Calu3 (cell line): Measurements from ENCODE around the gene OPCML. TPM values are rescaled to one million over a fixed set of nuclear protein-coding genes. Genes with fewer than 3 reads are reported as not detected.

Experiments
- BruUV-seq: library from RNA; stranded (reverse); fragments of 400-500 nt; replicated peaks from 2 replicates; lab custom pipeline; 2021; lab: Mats Ljungman, UMichigan
- CTCF ChIA-PET: fragments of 300-600 bp; sonication (Branson Sonifier 250); formaldehyde crosslinking; loops from one replicate; lab custom pipeline; 2022; ENCODE audit warnings: antibody characterized with exemption; lab: Charles Lee
- DNase-seq: peaks from one replicate; pipeline ENCODE4 v3.0.0; 2022
- H3K27ac Mint-ChIP-seq: one replicate; pipeline ENCODE4 v1.8.0; 2022; ENCODE audit warnings: mixed read lengths; ENCODE audit not compliant: unreplicated experiment
- H3K27me3 Mint-ChIP-seq: one replicate; pipeline ENCODE4 v1.8.0; 2022; ENCODE audit warnings: mixed read lengths; ENCODE audit not compliant: unreplicated experiment
- H3K36me3 Mint-ChIP-seq: one replicate; pipeline ENCODE4 v1.8.0; 2022; ENCODE audit warnings: mild to moderate bottlenecking, moderate library complexity, mixed read lengths; ENCODE audit not compliant: insufficient read depth, unreplicated experiment
- H3K4me1 Mint-ChIP-seq: one replicate; pipeline ENCODE4 v1.8.0; 2022; ENCODE audit warnings: mild to moderate bottlenecking, low read depth, mixed read lengths; ENCODE audit not compliant: unreplicated experiment
- H3K4me3 Mint-ChIP-seq: one replicate; pipeline ENCODE4 v1.8.0; 2022; ENCODE audit warnings: mild to moderate bottlenecking, low read depth, moderate library complexity, mixed read lengths; ENCODE audit not compliant: unreplicated experiment
- H3K9me3 Mint-ChIP-seq: one replicate; pipeline ENCODE4 v1.8.0; 2022; ENCODE audit warnings: low read depth, mixed read lengths; ENCODE audit not compliant: unreplicated experiment
- CTCF ChIP-seq: fragments of 200-600 bp; IDR thresholded peaks from one replicate; pipeline ENCODE4 v1.8.0; 2022; ENCODE audit warnings: antibody characterized with exemption; ENCODE audit not compliant: unreplicated experiment
- intact Hi-C: fragments of 100-400 bp; cut with micrococcal nuclease; formaldehyde crosslinking; loops from one replicate; pipeline ENCODE4 v1.10.0; 2022; ENCODE audit not compliant: unreplicated experiment
- total RNA-seq: library from RNA; stranded (reverse); gene quantifications from 2 replicates; pipeline ENCODE4 v1.2.3, GENCODE V29; 2022

OPCML gene
- total RNA-seq, 1 experiment from 2014 or later: not detected

GRCh38 chr11:132997396-132997795 is 534.9 kb downstream of the OPCML start:
- no peak for DNase-seq
- Mint-ChIP-seq H3K27ac (no peak overlapping the region), H3K36me3 (no peaks in the 10 kb centered on the region), H3K27me3 (no peaks in the 10 kb centered on the region), H3K4me1 (no peaks in the 10 kb centered on the region), H3K4me3 (no peak overlapping the region), H3K9me3 (peaks cover under 1% of the 10 kb centered on the region)
- no TSS peak for BruUV-seq
- intact Hi-C loops: no loop called here
- no peak for TF ChIP-seq CTCF
- CTCF ChIA-PET: no interaction called here

- no TSS peak for BruUV-seq
- Mint-ChIP-seq H3K9me3 (peaks cover 3% of the 10 kb centered on the region), H3K27me3 (no peaks in the 10 kb centered on the region), H3K4me1 (no peaks in the 10 kb centered on the region), H3K36me3 (no peaks in the 10 kb centered on the region), H3K27ac (no peak overlapping the region), H3K4me3 (no peak overlapping the region)
- DNase-seq: no peak
- intact Hi-C loops: no loop called here
- CTCF ChIA-PET: no interaction called here
- TF ChIP-seq CTCF: no peak
Measured at GRCh38 chr11:132994966-132995365, 537.3 kb downstream of the OPCML start.

GRCh38 chr11:132993991-132994502 is 538.3 kb downstream of the OPCML start:
- H3K27ac Mint-ChIP-seq: no peak overlapping the region
- CTCF ChIA-PET: interaction anchor here (0.6 kb wide), 1 partner anchor 20 kb away, joined by 3 read pairs; no protein-coding TSS in a partner anchor
- no peak for DNase-seq
- intact Hi-C loops: no loop called here
- no peaks in the 10 kb centered on the region for H3K27me3 Mint-ChIP-seq
- no peaks in the 10 kb centered on the region for H3K36me3 Mint-ChIP-seq
- no peaks in the 10 kb centered on the region for H3K4me1 Mint-ChIP-seq
- no TSS peak for BruUV-seq
- H3K9me3 Mint-ChIP-seq: peaks cover 3% of the 10 kb centered on the region
- no peak for TF ChIP-seq CTCF
- no peak overlapping the region for H3K4me3 Mint-ChIP-seq

- Mint-ChIP-seq H3K36me3 (no peaks in the 10 kb centered on the region), H3K27me3 (no peaks in the 10 kb centered on the region), H3K9me3 (peaks cover 5% of the 10 kb centered on the region), H3K4me3 (no peak overlapping the region), H3K27ac (no peak overlapping the region), H3K4me1 (no peaks in the 10 kb centered on the region)
- intact Hi-C loops: no loop called here
- TF ChIP-seq CTCF: no peak
- no TSS peak for BruUV-seq
- DNase-seq: no peak
- CTCF ChIA-PET: no interaction called here
Measured at GRCh38 chr11:132992838-132993631, 539.3 kb downstream of the OPCML start.
